Ishikawa (cell line): ENCODE data around the gene KIF13A.
A peak's percentile ranks its signal among the peaks of the same experiment; 100 is the strongest.

ENCODE experiments used
- CEBPB ChIP-seq: IDR thresholded peaks from 2 replicates; pipeline ENCODE4 v1.6.1; 2012
- CREB1 ChIP-seq: IDR thresholded peaks from 2 replicates; pipeline ENCODE4 v1.6.1; 2012; ENCODE audit warnings: low read depth
- EGR1 ChIP-seq: IDR thresholded peaks from 2 replicates; pipeline ENCODE4 v1.6.1; 2012
- EP300 ChIP-seq: IDR thresholded peaks from 2 replicates; pipeline ENCODE4 v1.6.1; 2012; ENCODE audit warnings: borderline replicate concordance
- FOXM1 ChIP-seq: IDR thresholded peaks from 2 replicates; pipeline ENCODE4 v1.6.1; 2012; ENCODE audit warnings: low read depth, borderline replicate concordance
- MAX ChIP-seq: IDR thresholded peaks from 2 replicates; pipeline ENCODE4 v1.6.1; 2012
- NFIC ChIP-seq: IDR thresholded peaks from 2 replicates; pipeline ENCODE4 v1.6.1; 2012
- RAD21 ChIP-seq: IDR thresholded peaks from 2 replicates; pipeline ENCODE4 v1.6.1; 2012; ENCODE audit warnings: low read depth
- REST ChIP-seq: IDR thresholded peaks from 2 replicates; pipeline ENCODE4 v1.6.1; 2012; ENCODE audit warnings: low read depth, mild to moderate bottlenecking
- TAF1 ChIP-seq: IDR thresholded peaks from 2 replicates; pipeline ENCODE4 v1.6.1; 2012; ENCODE audit warnings: low read depth, mild to moderate bottlenecking
- TCF12 ChIP-seq: IDR thresholded peaks from 2 replicates; pipeline ENCODE4 v1.6.1; 2012; ENCODE audit warnings: low read depth
- TEAD4 ChIP-seq: IDR thresholded peaks from 2 replicates; pipeline ENCODE4 v1.6.1; 2012
- USF1 ChIP-seq: IDR thresholded peaks from 2 replicates; pipeline ENCODE4 v1.6.1; 2012
- YY1 ChIP-seq: IDR thresholded peaks from 2 replicates; pipeline ENCODE4 v1.6.1; 2012; ENCODE audit warnings: low read depth
- ZBTB7A ChIP-seq: IDR thresholded peaks from 2 replicates; pipeline ENCODE4 v1.6.1; 2012; ENCODE audit warnings: low read depth

The KIF13A gene

GRCh38 chr6:17771609-17772008 lies 215.8 kb downstream of the KIF13A start:
- TF ChIP-seq NFIC (no peak), ZBTB7A (no peak), MAX (no peak), CEBPB (no peak), RAD21 (no peak), YY1 (no peak), TCF12 (no peak), FOXM1 (no peak), CREB1 (no peak)

GRCh38 chr6:17768881-17769280 lies 218.6 kb downstream of the KIF13A start:
- no peak for TF ChIP-seq CEBPB
- TF ChIP-seq RAD21: no peak
- no peak for TF ChIP-seq ZBTB7A
- TF ChIP-seq EGR1: no peak
- no peak for TF ChIP-seq TAF1
- TF ChIP-seq TEAD4: no peak

- TF ChIP-seq REST (peak; percentile 92), TAF1 (no peak), ZBTB7A (no peak), FOXM1 (no peak), RAD21 (no peak), CEBPB (no peak)
These were observed 219.0 kb downstream of the KIF13A start for GRCh38 chr6:17768388-17768787.

GRCh38 chr6:17762651-17763050 lies 224.8 kb downstream of the KIF13A start:
- TF ChIP-seq CREB1 (no peak), EGR1 (no peak), REST (no peak), TAF1 (no peak), NFIC (no peak), TEAD4 (no peak), USF1 (no peak), MAX (no peak), EP300 (no peak), TCF12 (no peak), FOXM1 (no peak), YY1 (no peak), RAD21 (no peak), ZBTB7A (no peak), CEBPB (no peak)

GRCh38 chr6:17758119-17758518 lies 229.3 kb downstream of the KIF13A start:
- no peak for TF ChIP-seq TEAD4
- no peak for TF ChIP-seq REST
- no peak for TF ChIP-seq FOXM1
- TF ChIP-seq MAX: no peak
- TF ChIP-seq CREB1: no peak
- no peak for TF ChIP-seq NFIC
- no peak for TF ChIP-seq RAD21
- no peak for TF ChIP-seq EGR1
- TF ChIP-seq ZBTB7A: no peak
- no peak for TF ChIP-seq TAF1
